Measurements from ENCODE around the gene SPCS3.
"Not testable (repeated sequence)": the region's sequence is repeated elsewhere in the genome, so short reads cannot be mapped to it uniquely, and the experiment has no call there.

Gene SPCS3

DNA sequence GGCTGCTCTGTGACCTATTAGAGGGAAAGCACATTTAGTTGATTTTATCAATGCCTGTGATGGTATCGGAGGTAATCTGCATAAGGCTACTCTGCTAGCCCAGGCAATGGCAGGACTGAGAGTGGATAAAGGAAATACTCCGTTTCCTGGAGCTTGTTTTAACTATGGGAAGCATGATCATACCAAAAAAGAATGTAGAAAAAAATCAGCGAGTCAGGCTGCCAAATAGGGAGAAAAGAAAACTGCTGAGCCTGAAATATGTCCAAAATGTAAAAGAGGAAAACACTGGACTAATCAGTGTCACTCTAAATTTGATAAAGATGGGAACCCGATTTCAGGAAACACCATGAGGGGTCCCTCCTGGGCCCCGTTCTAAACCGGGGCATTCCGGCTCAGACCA is 25.6 kb downstream of the SPCS3 start:
- not testable (repeated sequence) for DNase-seq (ENCODE audit: low spot score)

DNA sequence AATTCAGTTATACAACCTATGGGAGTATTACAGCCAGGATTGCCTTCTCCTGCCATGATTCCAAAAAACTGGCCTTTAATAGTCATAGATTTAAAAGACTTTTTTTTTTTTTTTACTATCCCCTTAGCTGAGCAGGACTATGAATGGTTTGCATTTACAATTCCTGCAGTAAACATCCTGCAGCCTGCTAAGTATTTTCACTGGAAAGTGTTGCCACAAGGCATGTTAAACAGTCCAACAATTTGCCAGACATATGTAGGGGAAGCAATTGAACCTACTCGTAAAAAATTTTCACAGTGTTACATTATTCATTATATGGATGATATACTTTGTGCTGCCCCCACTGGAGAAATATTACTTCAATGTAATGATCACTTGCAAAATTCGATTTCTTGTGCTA is 27.1 kb downstream of the SPCS3 start:
- not testable (repeated sequence) for DNase-seq (ENCODE audit: low spot score)

DNA sequence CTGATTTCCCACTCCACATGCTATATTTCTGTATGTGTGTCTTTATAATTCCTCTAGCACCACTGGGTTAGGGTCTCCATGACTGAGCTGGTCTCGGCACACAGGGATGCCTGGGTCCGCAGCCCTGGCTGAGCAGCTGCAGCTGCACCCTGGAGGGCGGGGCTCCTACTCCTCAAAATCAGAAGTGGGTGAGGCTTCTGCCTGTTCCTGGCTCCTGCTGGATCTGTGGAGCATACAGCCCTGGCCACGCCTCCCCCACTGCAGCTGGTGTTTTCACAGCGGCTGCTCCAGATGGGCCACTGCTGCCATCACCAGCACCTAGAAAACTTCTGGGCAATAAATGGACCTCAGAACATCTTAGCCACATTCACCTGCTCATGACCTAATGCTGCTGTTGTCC is 30.9 kb downstream of the SPCS3 start:
- DNase-seq (ENCODE audit: low spot score), result no peak

DNA sequence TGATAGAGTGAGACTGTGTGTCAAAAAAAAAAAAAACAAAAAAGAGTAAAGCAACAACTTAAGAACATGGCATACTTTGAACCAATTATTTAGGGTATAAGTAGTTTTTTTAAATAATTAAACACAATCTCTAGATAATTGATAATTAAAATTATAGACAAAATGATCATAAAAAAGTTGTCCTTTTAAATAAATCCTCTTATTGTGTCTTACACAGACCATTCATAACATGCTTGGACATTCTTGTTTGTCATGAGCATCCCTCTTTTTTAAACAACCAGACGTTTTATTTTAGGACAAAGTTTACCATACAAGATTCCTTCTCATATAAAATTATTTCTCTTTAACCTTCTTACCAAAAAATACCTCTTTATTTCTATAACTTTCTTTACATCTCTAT is 35.1 kb downstream of the SPCS3 start:
- DNase-seq (ENCODE audit: low spot score), result no peak

DNA sequence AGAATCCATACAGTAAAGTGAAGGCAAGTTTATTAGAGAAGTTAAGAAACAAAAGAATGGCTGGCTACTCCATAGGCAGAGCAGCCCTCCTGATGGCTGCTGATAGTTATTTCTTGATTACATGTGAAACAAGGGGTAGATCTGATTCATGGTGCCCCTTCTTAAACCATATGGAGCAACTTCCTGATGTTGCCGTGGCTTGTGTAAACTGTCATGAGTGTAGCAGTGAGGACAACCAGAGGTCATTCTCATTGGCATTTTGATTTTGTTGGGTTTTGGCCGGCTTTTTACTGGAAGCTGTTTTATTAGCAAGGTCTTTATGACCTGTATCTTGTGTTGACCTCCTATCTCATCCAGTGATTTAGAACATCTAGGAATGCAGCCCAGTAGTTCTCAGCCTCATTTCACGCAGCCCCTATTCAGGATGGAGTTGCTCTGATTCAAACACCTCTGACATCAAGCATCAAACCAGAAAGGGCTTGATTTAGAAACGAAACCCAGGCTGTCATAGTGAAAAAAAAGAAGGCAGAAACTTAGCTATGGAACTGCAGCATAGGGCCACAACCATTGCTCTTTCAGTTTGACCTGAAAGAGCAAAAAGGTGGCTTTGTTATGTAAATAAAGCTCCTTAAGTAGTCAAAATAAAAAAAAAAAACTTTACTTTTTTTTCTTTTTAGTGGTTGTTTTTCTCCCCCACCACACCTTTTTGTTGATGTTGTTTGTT is 37.8 kb downstream of the SPCS3 start:
- no peak for DNase-seq (ENCODE audit: low spot score)

DNA sequence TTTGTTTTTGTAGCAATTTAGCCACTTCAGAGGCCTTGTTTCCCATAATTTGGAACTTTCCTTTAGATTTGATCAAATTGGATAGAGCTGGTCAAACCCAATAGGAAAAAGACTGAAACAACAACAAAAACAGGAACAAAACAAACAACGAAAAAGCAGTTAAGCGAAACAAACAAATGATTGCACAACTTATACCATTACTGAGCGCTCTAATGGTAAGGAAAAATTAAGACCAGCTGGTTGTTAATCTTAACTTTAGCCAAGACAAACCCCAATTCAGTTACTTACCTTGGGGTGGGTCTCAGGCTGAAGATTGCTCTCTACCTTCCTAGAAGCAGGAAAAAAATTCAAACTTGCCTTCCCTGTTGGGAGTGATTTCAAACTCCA is 38.3 kb downstream of the SPCS3 start:
- no peak for DNase-seq (ENCODE audit: low spot score)

DNA sequence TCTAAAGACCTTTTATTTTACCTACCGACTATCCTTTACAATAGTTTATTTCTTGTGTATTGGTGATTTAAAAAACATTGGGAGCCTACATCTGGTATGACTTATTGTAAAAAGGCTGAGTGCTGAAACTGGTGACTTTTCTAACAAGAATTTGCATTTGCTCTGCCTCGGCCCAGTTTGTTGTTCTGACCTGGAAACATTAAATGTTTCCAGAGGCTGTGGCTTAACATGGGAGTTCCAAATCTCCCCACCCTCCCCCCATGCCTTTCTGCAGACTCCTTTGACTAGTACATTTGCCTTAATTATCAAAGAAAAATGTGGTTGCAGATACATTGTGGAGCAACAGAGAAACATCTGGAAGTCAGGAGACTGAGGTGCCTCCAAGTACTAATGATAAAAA is 39.8 kb downstream of the SPCS3 start:
- DNase-seq (ENCODE audit: low spot score), result no peak

DNA sequence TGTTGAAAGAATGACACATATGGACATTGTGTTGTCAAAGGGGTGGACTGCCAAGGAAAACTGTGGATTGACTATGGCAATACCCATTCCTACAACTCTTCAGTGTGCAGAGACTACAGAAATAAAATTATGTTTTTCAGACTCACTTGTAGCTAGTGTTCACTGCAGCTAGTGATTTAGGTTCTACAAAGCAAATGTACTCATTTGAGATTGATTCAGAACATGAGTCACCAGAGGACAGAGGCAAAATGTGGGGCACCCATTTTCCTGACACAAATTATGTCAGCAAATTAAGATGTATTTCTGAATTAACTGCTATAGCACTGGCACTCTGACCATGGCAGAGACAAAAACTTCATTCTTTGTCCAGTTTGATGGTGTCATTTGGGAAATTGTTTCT is 40.7 kb downstream of the SPCS3 start:
- no peak for DNase-seq (ENCODE audit: low spot score)

DNA sequence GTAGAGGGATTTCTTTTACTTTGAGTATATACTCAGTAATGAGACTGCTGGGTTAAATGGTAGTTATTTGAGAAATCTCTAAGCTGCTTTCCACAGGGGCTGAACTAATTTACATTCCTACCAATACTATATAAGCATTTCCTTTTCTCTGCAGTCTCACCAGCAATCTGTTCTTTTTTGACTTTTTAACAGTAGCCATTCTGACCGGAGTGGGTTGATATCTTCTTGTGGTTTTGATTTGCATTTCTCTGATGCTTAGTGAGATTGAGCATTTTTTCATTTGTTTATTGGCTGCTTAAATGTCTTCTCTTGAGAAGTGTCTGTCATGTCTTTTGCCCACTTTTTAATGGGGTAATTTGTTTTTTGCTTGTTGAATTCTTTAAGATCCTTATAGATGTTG is 43.3 kb downstream of the SPCS3 start:
- DNase-seq (ENCODE audit: low spot score), result no peak

DNA sequence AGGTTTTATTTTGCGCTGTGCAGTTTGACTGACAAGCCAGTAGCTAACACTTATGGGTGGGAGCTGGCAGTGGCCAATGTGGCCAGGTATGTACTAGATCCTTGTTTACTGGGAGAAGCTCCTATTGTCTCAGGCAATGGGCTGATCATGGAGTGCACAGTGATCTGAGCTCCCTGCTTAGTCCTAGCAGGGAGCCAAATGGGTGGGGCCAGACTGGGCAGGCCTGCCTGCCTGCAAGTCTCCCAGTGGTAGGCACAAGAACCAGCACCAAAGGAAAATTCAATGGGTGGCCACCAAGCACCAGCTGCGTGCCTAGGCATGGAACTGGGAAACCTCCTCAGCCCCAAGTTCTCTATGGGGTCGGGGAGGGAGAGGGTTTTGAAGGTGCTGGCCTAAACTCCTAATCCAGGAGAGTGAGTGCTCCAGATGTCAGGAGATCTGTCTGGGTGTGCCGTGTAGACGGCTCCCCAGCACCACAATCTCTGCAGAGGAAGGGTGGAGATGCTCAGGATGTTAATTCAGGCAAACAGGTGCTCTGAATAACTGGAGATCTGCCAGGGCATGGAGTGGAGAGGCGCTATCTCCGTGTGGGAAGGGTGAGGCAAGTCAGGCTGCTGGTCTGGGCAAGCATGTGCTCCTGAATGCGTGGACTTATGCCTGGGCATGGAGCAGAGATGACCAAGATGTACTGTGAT is 48.2 kb downstream of the SPCS3 start:
- no peak for DNase-seq (ENCODE audit: low spot score)

DNA sequence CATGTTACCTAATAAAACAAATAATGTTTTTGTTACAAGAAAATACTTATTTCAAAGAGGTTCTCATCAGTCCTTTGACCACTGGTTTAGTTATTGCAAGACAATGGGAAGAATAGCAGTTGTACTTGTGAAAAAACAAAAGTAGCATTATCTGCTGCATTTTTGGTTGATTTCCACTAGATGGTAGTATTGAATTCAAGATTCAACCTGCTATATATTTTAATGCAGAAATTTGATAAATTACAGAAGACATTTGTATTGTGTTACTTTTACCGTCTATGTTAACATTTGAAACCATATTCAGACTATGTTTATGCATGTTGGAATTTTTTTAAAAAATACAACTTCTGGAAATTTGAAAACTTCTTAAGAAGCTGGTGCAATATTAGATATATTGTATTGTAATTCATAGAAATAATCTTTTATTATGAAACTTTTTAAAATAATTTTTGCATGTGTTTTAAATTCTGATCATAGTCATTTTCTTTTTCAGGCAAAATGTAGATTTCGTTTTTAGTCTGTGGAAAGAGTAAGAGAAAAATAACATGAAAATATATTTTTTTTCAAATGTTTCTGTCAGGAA is 56.4 kb downstream of the SPCS3 start:
- peak; percentile 5 for DNase-seq (ENCODE audit: low spot score)

DNA sequence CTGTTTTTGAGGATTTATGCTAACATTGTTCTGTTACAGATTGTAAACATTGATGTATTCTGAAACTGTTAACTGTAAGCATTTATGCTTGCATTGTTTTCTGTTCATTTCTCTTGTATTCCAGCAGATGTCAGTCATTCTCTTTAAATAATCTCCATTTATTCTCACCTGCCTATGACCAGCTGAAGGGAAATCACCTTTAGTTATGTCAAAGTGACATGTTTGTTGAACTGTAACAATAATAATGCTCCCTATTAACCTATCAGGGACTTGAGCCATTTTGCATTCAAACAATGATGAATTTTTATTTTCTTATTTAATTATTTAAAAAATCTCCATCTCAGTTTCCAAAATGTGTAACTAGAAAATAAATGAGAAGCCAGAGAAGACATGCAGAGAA is 58.0 kb downstream of the SPCS3 start:
- DNase-seq (ENCODE audit: low spot score), result peak; percentile 2

DNA sequence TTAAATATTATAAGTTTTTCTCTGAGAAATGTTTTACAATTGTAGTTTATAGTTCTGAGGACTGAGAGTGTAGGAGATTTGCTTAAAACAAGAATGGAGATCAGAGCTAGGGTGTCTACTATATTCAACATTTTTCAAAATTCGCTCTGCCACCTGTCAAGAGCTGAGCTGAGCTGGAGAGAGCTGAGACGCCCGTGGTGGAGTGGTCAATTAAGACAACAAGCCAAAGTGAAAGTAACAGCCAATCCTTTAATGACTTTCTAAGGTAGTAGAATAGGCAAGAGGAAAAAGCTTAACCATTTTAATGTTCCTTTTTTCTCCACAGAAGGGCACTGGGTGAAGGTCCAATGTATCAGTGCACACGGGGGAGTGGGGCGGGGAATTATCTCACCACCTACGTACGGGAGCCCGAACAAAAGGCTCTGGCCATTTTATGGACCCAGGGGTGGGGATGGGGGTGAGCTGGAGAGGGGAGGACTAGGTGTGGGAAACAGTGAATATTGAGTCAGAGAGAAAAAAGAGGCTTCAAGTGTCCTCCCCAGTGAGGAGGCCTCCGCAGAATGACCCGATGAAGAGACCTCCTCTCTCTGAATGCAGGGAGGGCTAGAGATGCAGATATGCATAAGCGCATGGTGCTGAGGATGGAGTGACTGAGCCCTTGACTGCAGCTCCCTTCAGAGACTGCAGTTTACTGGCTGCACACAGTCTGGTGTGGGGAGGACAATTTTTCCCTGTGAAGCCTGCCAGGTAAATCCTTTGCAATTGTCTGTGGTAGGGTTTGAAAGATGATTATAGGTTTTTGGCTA is 60.8 kb downstream of the SPCS3 start:
- no peak for DNase-seq (ENCODE audit: low spot score)
